Measurements from ENCODE around the gene H1-8. TPM values are rescaled to one million over a fixed set of nuclear protein-coding genes. Genes with fewer than 3 reads are reported as not detected.
A peak's percentile ranks its signal among the peaks of the same experiment; 100 is the strongest.
"Not testable (repeated sequence)": the region's sequence is repeated elsewhere in the genome, so short reads cannot be mapped to it uniquely, and the experiment has no call there.

The H1-8 gene
- total and polyA plus RNA-seq, 12 donors = not detected

DNA sequence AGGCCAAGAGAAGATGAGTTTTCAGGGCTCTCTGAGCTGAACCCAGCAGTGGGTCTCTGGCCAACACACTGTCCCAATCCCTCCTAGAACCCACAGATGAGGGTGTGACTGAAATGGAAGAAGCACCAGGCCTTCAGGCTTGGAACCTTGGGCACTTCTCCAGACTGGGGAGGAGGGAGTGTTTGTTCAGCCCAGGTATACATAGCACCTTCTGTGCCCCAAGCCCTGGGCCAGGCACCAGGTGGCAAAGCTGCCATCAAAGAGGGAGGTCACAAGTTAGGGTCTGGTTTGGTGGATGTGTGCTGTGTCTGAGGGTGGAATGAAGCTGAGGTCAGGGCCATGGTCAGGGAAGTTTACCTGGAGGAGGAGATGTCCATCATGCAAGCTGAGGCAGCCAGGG is 30.4 kb upstream of the H1-8 start:
- H3K4me1 ChIP-seq = peaks cover 0 to 17% (median 11%) of the 10 kb centered on the region in 9 donors
- H3K27me3 ChIP-seq = no peaks in the 10 kb centered on the region
- no peaks in the 10 kb centered on the region for H3K9me3 ChIP-seq
- no peak overlapping the region for H3K27ac ChIP-seq
- intact Hi-C loops (cut with DNase I) = no loop called here
- DNase-seq = no peak
- H3K36me3 ChIP-seq = peaks cover 0 to 45% (median 8%) of the 10 kb centered on the region in 9 donors
- H3K4me3 ChIP-seq = no peak overlapping the region
- no peak for ATAC-seq
- TF ChIP-seq, protein P1, sequence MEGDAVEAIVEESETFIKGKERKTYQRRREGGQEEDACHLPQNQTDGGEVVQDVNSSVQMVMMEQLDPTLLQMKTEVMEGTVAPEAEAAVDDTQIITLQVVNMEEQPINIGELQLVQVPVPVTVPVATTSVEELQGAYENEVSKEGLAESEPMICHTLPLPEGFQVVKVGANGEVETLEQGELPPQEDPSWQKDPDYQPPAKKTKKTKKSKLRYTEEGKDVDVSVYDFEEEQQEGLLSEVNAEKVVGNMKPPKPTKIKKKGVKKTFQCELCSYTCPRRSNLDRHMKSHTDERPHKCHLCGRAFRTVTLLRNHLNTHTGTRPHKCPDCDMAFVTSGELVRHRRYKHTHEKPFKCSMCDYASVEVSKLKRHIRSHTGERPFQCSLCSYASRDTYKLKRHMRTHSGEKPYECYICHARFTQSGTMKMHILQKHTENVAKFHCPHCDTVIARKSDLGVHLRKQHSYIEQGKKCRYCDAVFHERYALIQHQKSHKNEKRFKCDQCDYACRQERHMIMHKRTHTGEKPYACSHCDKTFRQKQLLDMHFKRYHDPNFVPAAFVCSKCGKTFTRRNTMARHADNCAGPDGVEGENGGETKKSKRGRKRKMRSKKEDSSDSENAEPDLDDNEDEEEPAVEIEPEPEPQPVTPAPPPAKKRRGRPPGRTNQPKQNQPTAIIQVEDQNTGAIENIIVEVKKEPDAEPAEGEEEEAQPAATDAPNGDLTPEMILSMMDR (IDR thresholded peaks at IDR 0.05) = no peak

DNA sequence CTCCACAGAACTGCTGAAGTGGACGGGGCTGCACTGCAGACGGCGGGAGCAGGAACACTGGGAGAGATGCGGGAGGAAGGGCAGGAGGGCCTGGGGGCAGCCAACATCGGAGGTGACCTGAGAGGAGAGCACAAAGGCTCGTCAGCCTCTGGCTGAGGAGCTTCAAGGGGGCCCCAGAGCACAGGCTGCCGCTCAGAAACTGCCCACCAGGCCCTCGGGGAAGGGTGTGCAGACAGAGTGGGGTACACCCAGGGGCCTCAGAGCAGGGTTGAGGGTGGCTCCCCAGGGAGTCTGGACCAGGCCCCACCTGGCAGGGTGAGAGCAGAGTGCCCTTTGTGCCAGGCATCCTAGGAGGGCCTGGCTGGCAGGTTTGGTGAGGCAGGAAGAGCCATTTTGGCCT is 29.3 kb upstream of the H1-8 start:
- H3K27ac ChIP-seq = peak overlapping the region in 1 of 10 donors; percentile 46
- H3K4me1 ChIP-seq = peaks cover 0 to 13% (median 6%) of the 10 kb centered on the region in 9 donors
- intact Hi-C loops (cut with DNase I) = no loop called here
- WGBS, 2 donors = 86 to 94% methylated on average over 8 of the region's 8 CpGs
- TF ChIP-seq, protein P1 (IDR thresholded peaks at IDR 0.05) = no peak
- no peaks in the 10 kb centered on the region for H3K9me3 ChIP-seq
- H3K36me3 ChIP-seq = peaks cover 0 to 53% (median 8%) of the 10 kb centered on the region in 9 donors
- DNase-seq (no peak), ATAC-seq (peak in 3 of 8 donors; percentile 5 to 28 (median 6))
- H3K27me3 ChIP-seq = no peaks in the 10 kb centered on the region
- H3K4me3 ChIP-seq = no peak overlapping the region

DNA sequence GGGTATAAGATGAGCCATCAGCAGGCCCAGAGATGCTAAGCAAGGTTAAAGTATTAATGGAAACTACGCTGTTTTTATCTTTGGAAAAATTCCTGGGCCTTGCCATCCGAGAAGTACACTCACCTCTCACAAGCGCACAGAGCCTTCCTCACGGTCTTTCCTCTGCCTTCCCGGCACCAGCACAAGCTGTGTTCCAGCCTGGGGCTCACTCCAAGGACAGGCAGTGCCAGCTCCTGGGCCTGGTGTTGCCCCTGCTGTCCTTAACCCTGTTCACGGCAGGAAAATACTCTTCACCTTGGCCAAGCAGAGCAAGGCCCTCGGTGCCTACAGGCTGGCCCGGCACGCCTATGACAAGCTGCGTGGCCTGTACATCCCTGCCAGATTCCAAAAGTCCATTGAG is 28.9 kb upstream of the H1-8 start:
- intact Hi-C loops (cut with DNase I) = no loop called here
- peak overlapping the region in 1 of 10 donors; percentile 46 for H3K27ac ChIP-seq
- ATAC-seq (peak in 4 of 8 donors; percentile 33 to 89 (median 48)), DNase-seq (no peak)
- H3K27me3 ChIP-seq = no peaks in the 10 kb centered on the region
- peaks cover 0 to 57% (median 8%) of the 10 kb centered on the region in 9 donors for H3K36me3 ChIP-seq
- peaks cover 0 to 13% (median 6%) of the 10 kb centered on the region in 9 donors for H3K4me1 ChIP-seq
- TF ChIP-seq, protein P1 (IDR thresholded peaks at IDR 0.05) = no peak
- WGBS, 2 donors = 83 to 95% methylated on average over 10 of the region's 10 CpGs
- no peak overlapping the region for H3K4me3 ChIP-seq
- H3K9me3 ChIP-seq = no peaks in the 10 kb centered on the region

DNA sequence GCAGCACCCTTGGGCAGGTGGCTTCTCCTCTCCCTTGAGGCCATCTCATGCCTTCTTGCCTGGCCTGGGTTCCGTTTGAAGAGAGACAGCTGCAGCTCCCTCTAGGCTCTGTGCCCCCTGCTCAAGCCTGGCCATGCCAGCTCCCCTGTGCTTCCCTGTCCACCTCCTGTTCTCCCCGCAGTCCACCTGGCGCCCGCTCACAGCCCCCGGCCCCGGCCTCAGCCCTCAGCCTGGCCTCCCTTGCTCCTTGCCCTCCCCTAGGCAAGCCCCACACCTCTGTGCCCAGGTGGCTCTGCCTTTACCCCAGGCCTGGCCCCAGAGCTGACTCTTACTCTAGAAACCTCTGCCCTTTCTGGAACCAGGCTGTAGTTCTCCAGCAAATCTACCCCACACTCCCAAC is 28.4 kb upstream of the H1-8 start:
- DNase-seq = no peak
- Histone ChIP-seq H3K27ac (peak overlapping the region in 1 of 10 donors; percentile 46), H3K36me3 (peaks cover 0 to 61% (median 7%) of the 10 kb centered on the region in 9 donors), H3K4me1 (peaks cover 0 to 13% (median 6%) of the 10 kb centered on the region in 9 donors), H3K27me3 (no peaks in the 10 kb centered on the region), H3K4me3 (no peak overlapping the region), H3K9me3 (no peaks in the 10 kb centered on the region)
- intact Hi-C loops (cut with DNase I) = no loop called here
- WGBS, 2 donors = 98 to 100% methylated on average over 6 of the region's 6 CpGs
- no peak for ATAC-seq
- TF ChIP-seq, protein P1 (IDR thresholded peaks at IDR 0.05) = no peak

DNA sequence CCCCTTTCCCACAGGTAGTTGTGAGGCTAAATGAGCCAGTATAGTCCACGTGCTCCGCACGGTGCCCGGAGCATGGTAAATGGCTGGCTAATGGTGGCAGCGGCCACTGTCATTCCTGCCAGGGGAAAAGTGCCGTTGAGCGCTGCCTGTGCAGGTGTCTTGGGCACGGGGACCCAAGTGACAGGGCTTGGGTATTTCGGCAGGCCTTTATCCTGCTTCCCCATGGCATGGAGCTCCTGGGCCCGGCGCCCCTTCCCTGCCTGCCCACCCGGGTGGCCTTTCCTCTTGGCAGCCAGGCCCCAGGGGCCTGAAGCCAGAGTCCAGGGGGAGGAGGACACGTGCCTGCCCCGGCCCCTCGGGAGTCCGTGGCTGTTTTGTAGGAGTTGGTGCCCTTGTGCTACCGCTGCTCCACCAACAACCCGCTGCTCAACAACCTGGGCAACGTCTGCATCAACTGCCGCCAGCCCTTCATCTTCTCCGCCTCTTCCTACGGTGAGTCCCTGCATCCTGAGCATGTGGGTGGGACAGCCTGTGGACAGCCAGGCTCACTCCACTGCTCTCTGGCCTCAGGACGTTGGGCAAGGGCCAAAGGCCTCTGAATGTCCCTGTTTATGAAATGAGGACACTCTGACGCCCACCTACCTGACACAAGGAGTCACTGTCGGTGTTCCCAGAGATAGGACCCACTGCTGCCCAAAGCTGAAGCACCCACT is 27.7 kb upstream of the H1-8 start:
- intact Hi-C loops (cut with DNase I); H3K9me3 ChIP-seq; H3K27ac ChIP-seq; DNase-seq; H3K4me3 ChIP-seq; ATAC-seq; H3K27me3 ChIP-seq: not testable (repeated sequence)
- 88 to 90% methylated on average over 17 to 21 of the region's 25 CpGs for WGBS, 2 donors
- H3K36me3 ChIP-seq = peaks cover 0 to 68% (median 6%) of the 10 kb centered on the region in 9 donors
- peaks cover 0 to 12% (median 6%) of the 10 kb centered on the region in 9 donors for H3K4me1 ChIP-seq

DNA sequence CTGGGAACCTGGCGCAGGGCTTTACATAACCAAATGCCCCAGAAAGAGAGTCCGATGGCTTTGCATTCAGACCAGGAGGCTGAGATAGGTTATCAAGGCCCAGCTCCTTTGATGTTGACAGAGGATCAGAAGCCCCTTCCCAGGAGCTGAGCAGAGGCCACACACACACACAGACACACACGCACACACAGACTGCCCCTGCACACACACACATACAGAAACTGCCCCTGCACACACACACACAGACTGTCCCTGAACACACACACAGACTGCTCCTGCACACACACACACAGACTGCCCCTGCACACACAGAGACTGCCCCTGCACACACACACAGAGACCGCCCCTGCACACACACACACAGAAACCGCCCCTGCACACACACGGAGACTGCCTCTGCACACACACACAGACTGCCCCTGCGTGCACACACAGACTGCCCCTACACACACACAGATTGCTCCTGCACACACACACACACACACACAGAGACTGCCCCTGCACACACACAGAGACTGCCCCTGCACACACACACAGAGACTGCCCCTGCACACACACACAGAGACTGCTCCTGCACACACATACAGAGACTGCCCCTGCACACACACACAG is 27.0 kb upstream of the H1-8 start:
- H3K27me3 ChIP-seq; H3K4me3 ChIP-seq; intact Hi-C loops (cut with DNase I); ATAC-seq; H3K4me1 ChIP-seq; H3K27ac ChIP-seq; DNase-seq; H3K9me3 ChIP-seq: not testable (repeated sequence)
- H3K36me3 ChIP-seq = peaks cover 0 to 68% (median 6%) of the 10 kb centered on the region in 9 donors
- 92 to 93% methylated on average over 7 of the region's 7 CpGs for WGBS, 2 donors

Measured in heart right ventricle (tissue), 16 donors.